Naive thymus-derived CD4-positive, alpha-beta T cell (primary cell): Measurements from ENCODE around the gene SFI1. TPM values are rescaled to one million over a fixed set of nuclear protein-coding genes. Genes with fewer than 3 reads are reported as not detected.

Experiments
- ATAC-seq: fragments of 150-1000 bp; cut with Tn5 transposase; 2 replicates; pipeline ENCODE4 v1.10.0; 2021; ENCODE audit warnings: mild to moderate bottlenecking, moderate library complexity
- CTCF ChIA-PET: fragments of 350-600 bp; sonication (Branson Sonifier 250); formaldehyde crosslinking; loops from one replicate; lab custom pipeline; 2021; ENCODE audit warnings: antibody characterized with exemption; lab: Charles Lee
- POLR2A ChIA-PET: fragments of 350-600 bp; sonication (Branson Sonifier 250); formaldehyde crosslinking; loops from one replicate; lab custom pipeline; 2021; ENCODE audit warnings: antibody characterized with exemption, inconsistent platforms; lab: Charles Lee
- DNase-seq, 9 donors: peaks; one replicate each; pipeline versions ENCODE4 v3.0.0 to v3.0.0-alpha.2; 2020 to 2022; ENCODE audit warnings: mixed read lengths in 1 of 9
- H3K27ac ChIP-seq: one replicate; pipeline ENCODE4 v1.7.0; 2013; ENCODE audit warnings: mild to moderate bottlenecking, low read depth, low read length, moderate library complexity
- H3K27me3 ChIP-seq, 2 donors: one replicate each; pipeline ENCODE4 v1.7.0; 2013; ENCODE audit warnings: low read length in 2 of 2, mild to moderate bottlenecking in 2 of 2, moderate library complexity in 2 of 2; ENCODE audit not compliant: control insufficient read depth in 2 of 2, insufficient read depth in 2 of 2
- H3K36me3 ChIP-seq, 3 experiments: 1 replicate in 2 of 3; 2 replicates in 1 of 3; pipeline ENCODE4 v1.7.0; 2013; ENCODE audit warnings: low read length in 3 of 3, mild to moderate bottlenecking in 3 of 3, moderate library complexity in 1 of 3; ENCODE audit not compliant: insufficient read depth in 3 of 3, control insufficient read depth in 2 of 3
- H3K4me1 ChIP-seq, 2 donors: one replicate each; pipeline ENCODE4 v1.7.0; 2013; ENCODE audit warnings: low read length in 2 of 2, mild to moderate bottlenecking in 2 of 2, moderate library complexity in 1 of 2; ENCODE audit not compliant: control insufficient read depth in 2 of 2, insufficient read depth in 2 of 2
- H3K4me3 ChIP-seq: 2 replicates; pipeline ENCODE4 v1.7.0; 2013; ENCODE audit warnings: mild to moderate bottlenecking, low read length
- H3K9me3 ChIP-seq, 3 experiments: 1 replicate in 2 of 3; 2 replicates in 1 of 3; pipeline ENCODE4 v1.7.0; 2013; ENCODE audit warnings: low read length in 3 of 3; ENCODE audit not compliant: control insufficient read depth in 2 of 3
- H3K27ac Mint-ChIP-seq, 9 donors: one replicate each; pipeline ENCODE4 v1.8.0; 2020 to 2022; ENCODE audit warnings: mixed read lengths in 9 of 9, mild to moderate bottlenecking in 8 of 9, moderate library complexity in 5 of 9, inconsistent platforms in 2 of 9
- H3K27me3 Mint-ChIP-seq, 5 donors: one replicate each; pipeline ENCODE4 v1.8.0; 2021 to 2022; ENCODE audit warnings: mixed read lengths in 5 of 5, mild to moderate bottlenecking in 1 of 5
- H3K36me3 Mint-ChIP-seq, 5 donors: one replicate each; pipeline ENCODE4 v1.8.0; 2020 to 2022; ENCODE audit warnings: mixed read lengths in 5 of 5, mild to moderate bottlenecking in 3 of 5, inconsistent platforms in 1 of 5
- H3K4me1 Mint-ChIP-seq, 7 donors: one replicate each; pipeline ENCODE4 v1.8.0; 2020 to 2022; ENCODE audit warnings: mixed read lengths in 7 of 7, mild to moderate bottlenecking in 3 of 7, inconsistent platforms in 1 of 7
- H3K4me3 Mint-ChIP-seq, 10 donors: one replicate each; pipeline ENCODE4 v1.8.0; 2020 to 2022; ENCODE audit warnings: mild to moderate bottlenecking in 10 of 10, mixed read lengths in 10 of 10, moderate library complexity in 6 of 10, inconsistent platforms in 2 of 10
- H3K9me3 Mint-ChIP-seq, 11 donors: one replicate each; pipeline ENCODE4 v1.8.0; 2020 to 2022; ENCODE audit warnings: mixed read lengths in 11 of 11, mild to moderate bottlenecking in 4 of 11, inconsistent platforms in 1 of 11, moderate library complexity in 1 of 11
- intact Hi-C, 2 donors: fragments of 100-400 bp; cut with micrococcal nuclease; formaldehyde crosslinking; loops; one replicate each; pipeline ENCODE4 v1.15.1; 2023
- polyA plus RNA-seq, 2 donors: library from polyadenylated mRNA; unstranded; fragments of 300-500 nt; fragmentation: Illumina TruSeq; gene quantifications; one replicate each; pipeline ENCODE4 v1.2.3, GENCODE V29; 2021
- total RNA-seq, 6 experiments: library from RNA in 5 of 6; stranded (reverse) in 5 of 6; gene quantifications; 1 replicate in 5 of 6; 2 replicates in 1 of 6; pipeline ENCODE4 v1.2.3 and lab custom pipeline; 2021 to 2026

SFI1 gene
- total and polyA plus RNA-seq, 7 experiments from 2014 or later: 25.9 to 359 (median 253) TPM

DNA sequence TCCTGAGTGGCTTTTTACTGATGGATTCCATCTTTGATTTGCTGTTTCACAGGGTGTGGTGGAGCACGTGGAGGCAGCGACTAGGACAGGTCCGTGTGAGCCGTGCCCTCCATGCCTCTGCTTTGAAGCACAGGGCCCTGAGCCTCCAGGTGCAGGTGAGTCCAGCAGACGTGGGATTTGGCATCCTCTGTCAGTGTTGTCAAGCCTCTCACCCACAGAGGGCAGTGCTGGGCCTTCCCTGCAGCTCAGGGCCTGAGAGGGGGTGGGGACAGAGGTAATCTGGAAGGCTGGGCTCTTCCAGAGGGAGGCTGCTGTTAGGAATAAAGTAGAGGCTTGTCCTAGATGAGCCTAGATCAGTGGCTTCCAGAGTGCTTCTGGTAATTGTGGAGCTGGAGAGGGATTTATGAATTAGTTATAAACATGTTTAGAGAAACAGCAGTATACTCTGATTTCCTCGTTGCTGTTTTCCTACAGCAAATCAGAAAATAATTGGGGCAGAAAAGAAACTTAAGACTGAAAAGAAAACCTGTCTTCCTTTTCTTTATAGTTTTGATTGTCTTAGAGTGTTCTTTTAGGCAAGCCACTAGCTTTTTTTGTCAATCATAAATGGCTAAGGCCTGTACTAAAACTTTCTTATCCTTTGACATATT lies 65.0 kb downstream of the SFI1 start:
- intact Hi-C loops: no loop called here
- no peaks in the 10 kb centered on the region for H3K27me3 Mint-ChIP-seq
- Histone ChIP-seq H3K27ac (peak overlapping the region; percentile 37), H3K4me3 (no peak overlapping the region), H3K27me3 (no peaks in the 10 kb centered on the region), H3K9me3 (no peaks in the 10 kb centered on the region), H3K4me1 (no peaks in the 10 kb centered on the region), H3K36me3 (peaks cover 6 to 55% (median 22%) of the 10 kb centered on the region in 3 experiments)
- CTCF ChIA-PET: interaction anchor here (0.6 to 1.4 kb wide), 6 partner anchors 27 to 903 kb away, joined by 3 to 6 read pairs (median 4); no protein-coding TSS in a partner anchor
- ATAC-seq (peak; percentile 74), DNase-seq (peak; percentile 8 to 54 (median 23))
- peaks cover 3 to 32% (median 14%) of the 10 kb centered on the region in 5 donors for H3K36me3 Mint-ChIP-seq
- peak overlapping the region; percentile 12 to 71 (median 47) for H3K27ac Mint-ChIP-seq
- no peaks in the 10 kb centered on the region for H3K9me3 Mint-ChIP-seq
- H3K4me1 Mint-ChIP-seq: peaks cover 0 to 13% (median 3%) of the 10 kb centered on the region in 7 donors
- H3K4me3 Mint-ChIP-seq: no peak overlapping the region
- POLR2A ChIA-PET: no interaction called here

DNA sequence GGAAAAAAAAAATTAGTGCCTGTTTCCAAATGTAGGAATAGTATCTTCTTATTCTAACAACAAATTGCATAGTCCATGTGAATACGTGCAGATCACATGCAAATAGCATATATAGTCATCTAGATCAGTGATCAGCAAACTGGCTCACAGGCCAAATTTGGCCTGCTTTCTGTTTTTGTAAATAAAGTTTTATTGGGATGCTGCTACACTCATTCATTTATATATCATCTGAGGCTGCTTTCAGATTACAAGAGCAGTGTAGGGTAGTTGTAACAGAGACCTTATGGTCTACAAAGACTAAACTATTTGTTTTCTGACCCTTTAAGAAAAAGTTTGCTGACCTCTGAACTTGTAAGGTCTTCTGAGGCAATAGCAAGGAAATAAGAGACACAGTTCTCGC lies 65.6 kb downstream of the SFI1 start:
- H3K9me3 ChIP-seq: no peaks in the 10 kb centered on the region
- H3K4me1 Mint-ChIP-seq: peaks cover 0 to 10% (median 4%) of the 10 kb centered on the region in 7 donors
- H3K4me3 ChIP-seq: no peak overlapping the region
- H3K27ac Mint-ChIP-seq: peak overlapping the region in 4 of 9 donors; percentile 12 to 57 (median 44)
- no peak overlapping the region for H3K4me3 Mint-ChIP-seq
- H3K4me1 ChIP-seq: no peaks in the 10 kb centered on the region
- H3K36me3 Mint-ChIP-seq: peaks cover 0 to 32% (median 10%) of the 10 kb centered on the region in 5 donors
- H3K27me3 Mint-ChIP-seq: no peaks in the 10 kb centered on the region
- ATAC-seq (no peak), DNase-seq (no peak)
- intact Hi-C loops: no loop called here
- H3K27ac ChIP-seq: no peak overlapping the region
- H3K36me3 ChIP-seq: peaks cover 6 to 57% (median 20%) of the 10 kb centered on the region in 3 experiments
- H3K27me3 ChIP-seq: no peaks in the 10 kb centered on the region
- POLR2A ChIA-PET: no interaction called here
- H3K9me3 Mint-ChIP-seq: no peaks in the 10 kb centered on the region
- CTCF ChIA-PET: interaction anchor here (0.6 to 1.4 kb wide), 5 partner anchors 27 to 633 kb away, joined by 3 to 6 read pairs (median 4); no protein-coding TSS in a partner anchor

DNA sequence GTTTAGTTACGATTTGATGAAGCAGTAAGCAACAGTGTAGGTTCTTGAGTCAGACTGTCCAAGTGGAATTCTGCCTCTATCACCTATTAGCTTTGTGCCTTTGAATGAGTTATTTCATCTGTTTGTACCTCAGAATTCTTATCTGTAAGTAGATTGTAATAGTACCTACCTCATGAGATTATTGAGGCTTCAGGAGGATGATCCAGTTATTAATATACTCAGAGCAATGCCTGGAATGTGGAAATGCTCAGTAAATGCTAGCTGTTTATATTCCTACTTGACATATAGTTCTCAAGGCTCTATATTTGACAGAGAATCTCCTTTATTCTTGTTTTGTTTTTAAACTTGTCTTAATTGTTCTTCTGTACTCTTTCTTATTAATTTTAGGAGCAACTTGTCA lies 70.1 kb downstream of the SFI1 start:
- H3K36me3 Mint-ChIP-seq: peaks cover 7 to 36% (median 18%) of the 10 kb centered on the region in 5 donors
- ChIA-PET CTCF (interaction anchor here (0.6 kb wide), 2 partner anchors 32 to 965 kb away, joined by 3 to 5 read pairs; no protein-coding TSS in a partner anchor), POLR2A (no interaction called here)
- intact Hi-C loops: no loop called here
- no peaks in the 10 kb centered on the region for H3K4me1 ChIP-seq
- peaks cover 0 to 13% (median 4%) of the 10 kb centered on the region in 7 donors for H3K4me1 Mint-ChIP-seq
- H3K27ac ChIP-seq: no peak overlapping the region
- H3K9me3 ChIP-seq: no peaks in the 10 kb centered on the region
- H3K4me3 Mint-ChIP-seq: no peak overlapping the region
- DNase-seq (no peak), ATAC-seq (no peak)
- H3K27ac Mint-ChIP-seq: no peak overlapping the region
- peaks cover 0 to 2% (median 0%) of the 10 kb centered on the region in 11 donors for H3K9me3 Mint-ChIP-seq
- H3K27me3 ChIP-seq: no peaks in the 10 kb centered on the region
- no peak overlapping the region for H3K4me3 ChIP-seq
- peaks cover 0 to 35% (median 17%) of the 10 kb centered on the region in 3 experiments for H3K36me3 ChIP-seq
- H3K27me3 Mint-ChIP-seq: no peaks in the 10 kb centered on the region

DNA sequence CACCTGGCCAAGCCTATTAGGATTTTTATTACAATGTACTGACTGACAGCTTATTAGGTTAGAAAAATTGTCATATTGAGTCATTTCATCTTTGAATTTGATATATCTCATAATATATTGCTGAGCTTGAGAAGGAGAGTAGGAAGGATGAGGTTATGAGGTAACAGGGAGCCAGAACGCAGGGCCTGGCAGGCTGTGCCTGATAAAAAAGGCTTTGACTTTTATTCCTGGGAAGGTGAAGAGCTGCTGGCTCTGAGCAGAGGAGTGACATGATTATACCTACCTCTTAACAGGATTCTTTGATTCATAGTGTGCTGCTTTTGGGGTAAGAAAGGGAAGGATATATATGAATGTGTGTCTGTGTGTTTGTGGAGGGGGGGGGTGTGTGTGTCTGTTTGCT lies 70.9 kb downstream of the SFI1 start:
- H3K27ac ChIP-seq: no peak overlapping the region
- CTCF ChIA-PET: no interaction called here
- ATAC-seq (no peak), DNase-seq (no peak)
- H3K36me3 Mint-ChIP-seq: peaks cover 6 to 34% (median 20%) of the 10 kb centered on the region in 5 donors
- POLR2A ChIA-PET: no interaction called here
- peaks cover 0 to 2% (median 0%) of the 10 kb centered on the region in 11 donors for H3K9me3 Mint-ChIP-seq
- H3K27me3 Mint-ChIP-seq: no peaks in the 10 kb centered on the region
- peaks cover 0 to 12% (median 4%) of the 10 kb centered on the region in 7 donors for H3K4me1 Mint-ChIP-seq
- H3K27ac Mint-ChIP-seq: peak overlapping the region in 4 of 9 donors; percentile 20 to 60 (median 26)
- no peak overlapping the region for H3K4me3 ChIP-seq
- H3K4me1 ChIP-seq: no peaks in the 10 kb centered on the region
- intact Hi-C loops: no loop called here
- H3K27me3 ChIP-seq: no peaks in the 10 kb centered on the region
- no peaks in the 10 kb centered on the region for H3K9me3 ChIP-seq
- peaks cover 0 to 37% (median 10%) of the 10 kb centered on the region in 3 experiments for H3K36me3 ChIP-seq
- no peak overlapping the region for H3K4me3 Mint-ChIP-seq

GRCh38 chr22:31567702-31568101 lies 71.4 kb downstream of the SFI1 start:
- H3K4me1 ChIP-seq: no peaks in the 10 kb centered on the region
- H3K9me3 ChIP-seq: no peaks in the 10 kb centered on the region
- Mint-ChIP-seq H3K36me3 (peaks cover 6 to 36% (median 20%) of the 10 kb centered on the region in 5 donors), H3K4me1 (peaks cover 0 to 12% (median 4%) of the 10 kb centered on the region in 7 donors), H3K27ac (peak overlapping the region in 3 of 9 donors; percentile 20 to 30 (median 26)), H3K27me3 (no peaks in the 10 kb centered on the region), H3K4me3 (no peak overlapping the region), H3K9me3 (peaks cover 0 to 2% (median 0%) of the 10 kb centered on the region in 11 donors)
- ChIA-PET CTCF (no interaction called here), POLR2A (no interaction called here)
- H3K4me3 ChIP-seq: no peak overlapping the region
- DNase-seq: no peak
- peaks cover 0 to 40% (median 9%) of the 10 kb centered on the region in 3 experiments for H3K36me3 ChIP-seq
- no peaks in the 10 kb centered on the region for H3K27me3 ChIP-seq
- intact Hi-C loops: no loop called here
- no peak for ATAC-seq
- H3K27ac ChIP-seq: no peak overlapping the region

- H3K36me3 Mint-ChIP-seq: peaks cover 7 to 36% (median 18%) of the 10 kb centered on the region in 5 donors
- no peaks in the 10 kb centered on the region for H3K27me3 Mint-ChIP-seq
- intact Hi-C loops: no loop called here
- no peak overlapping the region for H3K4me3 Mint-ChIP-seq
- H3K4me3 ChIP-seq: no peak overlapping the region
- H3K27ac Mint-ChIP-seq: peak overlapping the region in 4 of 9 donors; percentile 5 to 82 (median 31)
- no peaks in the 10 kb centered on the region for H3K27me3 ChIP-seq
- ChIA-PET POLR2A (no interaction called here), CTCF (no interaction called here)
- H3K9me3 ChIP-seq: no peaks in the 10 kb centered on the region
- ATAC-seq (no peak), DNase-seq (no peak)
- no peaks in the 10 kb centered on the region for H3K4me1 ChIP-seq
- H3K36me3 ChIP-seq: peaks cover 7 to 51% (median 17%) of the 10 kb centered on the region in 3 experiments
- H3K4me1 Mint-ChIP-seq: peaks cover 0 to 12% (median 4%) of the 10 kb centered on the region in 7 donors
- peaks cover 0 to 2% (median 0%) of the 10 kb centered on the region in 11 donors for H3K9me3 Mint-ChIP-seq
- no peak overlapping the region for H3K27ac ChIP-seq
Observed at GRCh38 chr22:31569126-31569525, 72.8 kb downstream of the SFI1 start.
